HFFc6 (cell line): ENCODE results near the gene ZNF652. TPM values are rescaled to one million over a fixed set of nuclear protein-coding genes. Genes with fewer than 3 reads are reported as not detected.

Experiments used
- DNase-seq: peaks from one replicate; pipeline ENCODE4 v3.0.0-alpha.2; 2018
- H3K27ac Mint-ChIP-seq: 2 replicates; pipeline ENCODE4 v1.8.0; 2020; ENCODE audit warnings: mild to moderate bottlenecking, mixed read lengths
- H3K27me3 Mint-ChIP-seq: 2 replicates; pipeline ENCODE4 v1.8.0; 2021; ENCODE audit warnings: mild to moderate bottlenecking, moderate library complexity, mixed read lengths; ENCODE audit not compliant: insufficient read depth
- H3K36me3 Mint-ChIP-seq: 2 replicates; pipeline ENCODE4 v1.8.0; 2021; ENCODE audit warnings: low read depth, mixed read lengths
- H3K4me1 Mint-ChIP-seq: 2 replicates; pipeline ENCODE4 v1.8.0; 2020; ENCODE audit warnings: low read depth, mixed read lengths
- H3K4me3 Mint-ChIP-seq: 2 replicates; pipeline ENCODE4 v1.8.0; 2020; ENCODE audit warnings: mild to moderate bottlenecking, moderate library complexity, mixed read lengths
- H3K9me3 Mint-ChIP-seq: 2 replicates; pipeline ENCODE4 v1.8.0; 2020; ENCODE audit warnings: mild to moderate bottlenecking, mixed read lengths
- CTCF ChIP-seq: fragments of 200-600 bp; sonication (generic); IDR thresholded peaks from 2 replicates; pipeline ENCODE4 v1.5.0; 2021; ENCODE audit warnings: antibody characterized with exemption, mild to moderate bottlenecking
- total RNA-seq, 6 experiments: library from RNA; stranded (reverse); fragmentation: NEBNext Ultra II Directional; extraction: Animal tissue kit (Norgen Biotek cat#: 25700); gene quantifications; 2 replicates in 1 of 6; 3 replicates in 5 of 6; pipeline ENCODE4 v1.2.3, GENCODE V29; 2021

Gene ZNF652
- total RNA-seq, 6 experiments from 2014 or later, result 12.0 to 15.5 (median 12.7) TPM

DNA sequence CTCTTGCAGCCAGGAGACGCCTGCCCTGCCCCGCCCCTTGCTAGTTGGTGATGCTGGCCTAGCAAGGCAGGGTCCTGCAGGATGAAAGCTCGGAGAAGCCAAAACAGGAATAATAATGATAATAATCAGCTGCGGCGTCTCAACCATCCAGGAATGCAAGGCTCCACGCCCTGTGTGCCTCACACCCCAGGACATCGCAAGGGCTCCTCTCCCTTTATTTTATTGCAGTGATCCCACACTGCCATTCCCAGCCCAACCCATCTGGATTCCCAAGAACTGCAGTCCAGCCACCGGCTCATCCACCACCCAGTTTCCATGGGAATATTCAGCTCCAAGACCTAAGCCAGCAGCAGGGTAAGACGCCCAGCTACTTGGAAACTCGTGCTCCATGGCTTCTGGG, 21.0 kb upstream of the ZNF652 start:
- DNase-seq, result no peak
- Mint-ChIP-seq H3K27ac (no peak overlapping the region), H3K4me3 (no peak overlapping the region), H3K9me3 (peaks cover 17% of the 10 kb centered on the region), H3K27me3 (peaks cover 6% of the 10 kb centered on the region), H3K4me1 (peaks cover 6% of the 10 kb centered on the region; the same call in 1 of the 2 replicates), H3K36me3 (peaks cover 23% of the 10 kb centered on the region)
- TF ChIP-seq CTCF, result no peak

DNA sequence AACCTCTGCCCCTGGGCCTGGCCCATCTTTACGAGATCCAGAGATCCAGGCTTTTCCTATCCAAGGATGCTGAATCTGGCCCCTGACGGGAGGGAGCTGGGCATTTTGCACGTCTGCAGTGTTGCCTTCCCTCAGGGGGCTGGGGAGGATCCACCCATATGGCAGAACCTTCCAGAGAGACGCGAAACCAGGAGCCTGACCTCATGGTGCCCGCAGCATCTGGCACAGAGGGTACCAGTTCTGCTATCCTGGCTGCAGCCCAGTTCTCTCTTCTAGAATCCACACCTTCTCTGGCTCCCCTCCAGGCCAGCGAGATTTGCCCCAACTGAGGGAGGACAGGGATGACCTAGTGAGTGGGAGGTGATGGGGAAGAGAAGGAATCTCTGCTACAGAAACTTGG, 20.5 kb upstream of the ZNF652 start:
- Mint-ChIP-seq H3K4me1 (peaks cover 6% of the 10 kb centered on the region; the same call in 1 of the 2 replicates), H3K27me3 (peaks cover 6% of the 10 kb centered on the region), H3K4me3 (no peak overlapping the region), H3K27ac (no peak overlapping the region), H3K9me3 (peaks cover 21% of the 10 kb centered on the region), H3K36me3 (peaks cover 27% of the 10 kb centered on the region)
- DNase-seq, result no peak
- no peak for TF ChIP-seq CTCF

- TF ChIP-seq CTCF, result no peak
- Mint-ChIP-seq H3K36me3 (peaks cover 27% of the 10 kb centered on the region), H3K4me3 (no peak overlapping the region), H3K27ac (no peak overlapping the region), H3K4me1 (peaks cover 6% of the 10 kb centered on the region; the same call in 1 of the 2 replicates), H3K9me3 (peaks cover 25% of the 10 kb centered on the region), H3K27me3 (peaks cover 8% of the 10 kb centered on the region)
- no peak for DNase-seq
These were observed 19.7 kb upstream of the ZNF652 start for GRCh38 chr17:49381793-49382192.

- Mint-ChIP-seq H3K4me1 (peaks cover 6% of the 10 kb centered on the region; the same call in 1 of the 2 replicates), H3K9me3 (peaks cover 26% of the 10 kb centered on the region), H3K27ac (no peak overlapping the region), H3K36me3 (peaks cover 31% of the 10 kb centered on the region), H3K27me3 (peaks cover 7% of the 10 kb centered on the region; the same call in 1 of the 2 replicates), H3K4me3 (no peak overlapping the region)
- no peak for DNase-seq
- TF ChIP-seq CTCF, result no peak
These were observed 19.0 kb upstream of the ZNF652 start for GRCh38 chr17:49381033-49381432.

- no peak overlapping the region for H3K4me3 Mint-ChIP-seq
- no peak for DNase-seq
- H3K9me3 Mint-ChIP-seq, result peaks cover 26% of the 10 kb centered on the region
- peaks cover 6% of the 10 kb centered on the region; the same call in 1 of the 2 replicates for H3K4me1 Mint-ChIP-seq
- H3K27me3 Mint-ChIP-seq, result peaks cover 7% of the 10 kb centered on the region; the same call in 1 of the 2 replicates
- H3K27ac Mint-ChIP-seq, result no peak overlapping the region
- TF ChIP-seq CTCF, result no peak
- H3K36me3 Mint-ChIP-seq, result peaks cover 32% of the 10 kb centered on the region
These were observed 17.9 kb upstream of the ZNF652 start for GRCh38 chr17:49379926-49380325.

GRCh38 chr17:49378311-49378710, 16.3 kb upstream of the ZNF652 start:
- peaks cover 7% of the 10 kb centered on the region; the same call in 1 of the 2 replicates for H3K27me3 Mint-ChIP-seq
- peaks cover 26% of the 10 kb centered on the region for H3K9me3 Mint-ChIP-seq
- peaks cover 32% of the 10 kb centered on the region for H3K36me3 Mint-ChIP-seq
- no peak for DNase-seq
- no peak overlapping the region for H3K4me3 Mint-ChIP-seq
- TF ChIP-seq CTCF, result no peak
- H3K27ac Mint-ChIP-seq, result no peak overlapping the region
- peaks cover 6% of the 10 kb centered on the region; the same call in 1 of the 2 replicates for H3K4me1 Mint-ChIP-seq
